ENCODE data around the gene SHH.

The SHH gene

DNA sequence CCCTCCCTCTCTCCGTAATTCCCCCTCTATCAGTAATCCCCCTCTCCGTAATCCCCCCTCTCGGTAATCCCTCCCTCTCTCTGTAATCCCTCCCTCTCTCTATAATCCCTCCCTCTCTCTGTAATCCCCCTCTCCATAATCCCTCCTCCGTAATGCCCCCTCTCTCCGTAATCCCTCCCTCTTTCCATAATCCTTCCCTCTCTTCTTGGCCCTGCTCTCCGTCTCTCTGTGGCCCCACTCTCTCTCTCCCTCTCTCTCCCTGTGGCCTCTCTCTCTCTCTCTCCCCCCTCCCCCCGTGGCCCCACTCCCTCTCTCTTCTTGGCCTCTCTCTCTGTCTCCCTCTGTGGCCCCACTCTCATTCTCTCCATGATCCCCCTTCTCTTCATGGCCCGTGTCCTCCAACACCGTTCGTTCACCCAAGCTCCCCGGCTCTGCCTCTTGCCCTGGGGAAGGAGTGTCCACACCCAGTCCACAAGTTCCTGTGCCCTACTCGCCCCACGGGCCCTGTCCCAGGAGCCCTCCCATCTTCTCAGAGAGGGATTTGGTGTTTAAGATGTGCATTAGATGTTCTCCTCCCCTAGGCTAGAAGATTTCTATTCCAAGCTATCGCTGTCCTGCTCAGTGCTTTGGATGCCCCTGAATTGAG, 19.8 kb downstream of the SHH start:
- no peak for DNase-seq (ENCODE audit: low spot score)

DNA sequence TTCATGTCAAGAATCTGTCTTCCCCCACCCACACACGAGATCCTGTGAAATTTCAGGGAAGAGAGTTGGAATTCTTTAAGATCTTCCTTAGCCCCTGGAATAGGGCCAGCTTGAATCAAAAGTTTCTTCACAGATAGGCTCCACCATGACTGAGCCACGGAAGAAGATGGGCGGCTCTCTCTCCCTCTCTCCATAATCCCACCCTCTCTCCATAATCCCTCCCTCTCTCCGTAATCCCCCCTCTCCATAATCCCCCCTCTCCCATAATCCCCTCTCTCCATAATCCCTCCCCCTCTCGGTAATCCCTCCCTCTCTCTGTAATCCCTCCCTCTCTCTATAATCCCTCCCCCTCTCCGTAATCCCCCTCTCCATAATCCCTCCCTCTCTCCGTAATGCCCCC, 20.4 kb downstream of the SHH start:
- DNase-seq (ENCODE audit: low spot score): no peak

- no peak for DNase-seq (ENCODE audit: low spot score)
Measured at GRCh38 chr7:155791214-155791737, 21.0 kb downstream of the SHH start.

DNA sequence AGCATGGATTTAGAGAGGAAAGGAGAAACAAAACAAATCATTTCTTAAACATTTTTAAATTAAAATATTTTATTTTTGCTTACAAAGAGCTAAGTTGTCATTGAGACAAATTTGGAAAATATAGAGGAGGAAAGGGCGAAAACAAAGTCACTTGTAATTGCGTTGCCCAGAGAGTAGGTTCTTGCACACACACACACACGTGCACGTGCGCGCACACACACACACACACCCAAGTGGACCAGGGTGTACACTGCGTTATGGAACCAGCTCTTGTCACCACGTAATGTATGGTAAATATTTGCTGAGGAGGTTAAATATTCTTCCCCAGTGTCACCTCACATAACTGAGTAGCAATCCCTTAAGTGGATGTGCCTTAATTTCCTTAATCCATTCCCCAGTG, 21.6 kb downstream of the SHH start:
- no peak for DNase-seq (ENCODE audit: low spot score)

GRCh38 chr7:155789001-155789725, 23.1 kb downstream of the SHH start:
- no peak for DNase-seq (ENCODE audit: low spot score)

GRCh38 chr7:155788616-155789000, 23.7 kb downstream of the SHH start:
- no peak for DNase-seq (ENCODE audit: low spot score)

- DNase-seq (ENCODE audit: low spot score): no peak
Measured at GRCh38 chr7:155787171-155787851, 25.0 kb downstream of the SHH start.

- no peak for DNase-seq (ENCODE audit: low spot score)
Measured at GRCh38 chr7:155786491-155786890, 25.8 kb downstream of the SHH start.

DNA sequence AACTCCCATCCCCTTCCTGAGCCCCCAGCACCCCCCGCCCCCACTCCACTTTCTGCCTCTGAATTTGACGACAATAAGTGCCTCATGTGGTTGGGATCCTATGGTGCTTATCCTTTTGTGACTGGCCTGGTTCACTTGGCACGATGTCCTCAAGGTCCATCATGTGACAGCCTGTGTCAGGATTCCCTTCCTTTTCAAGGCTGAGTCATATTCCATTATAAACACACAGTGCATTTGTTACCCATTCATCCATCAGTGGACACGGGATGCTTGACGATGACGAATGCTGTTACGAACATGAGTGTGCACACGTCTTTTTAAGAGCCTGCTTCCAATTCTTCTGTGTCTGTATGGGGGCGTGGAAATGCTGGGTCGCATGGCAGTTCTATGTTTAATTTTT, 26.7 kb downstream of the SHH start:
- DNase-seq (ENCODE audit: low spot score): no peak

DNA sequence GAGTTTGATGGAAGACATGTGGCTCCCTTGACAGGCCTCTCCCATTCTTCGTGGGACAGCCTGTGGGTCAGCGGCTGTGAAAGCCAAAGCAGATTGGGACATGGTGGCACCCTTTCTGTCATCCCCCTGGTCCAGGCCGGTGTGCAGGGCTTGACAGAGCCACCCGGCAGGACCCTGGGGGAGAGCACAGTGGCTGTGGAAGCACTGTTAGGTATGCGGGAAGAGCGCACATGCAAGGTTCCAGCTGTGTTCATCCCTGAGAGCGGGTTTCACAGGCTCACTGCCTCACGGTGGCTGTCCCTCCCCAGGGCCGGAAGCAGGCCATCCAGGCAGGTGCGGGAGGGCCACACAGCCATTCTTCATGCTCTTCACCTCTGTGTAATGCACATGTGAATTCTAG, 29.8 kb downstream of the SHH start:
- DNase-seq (ENCODE audit: low spot score): no peak

DNA sequence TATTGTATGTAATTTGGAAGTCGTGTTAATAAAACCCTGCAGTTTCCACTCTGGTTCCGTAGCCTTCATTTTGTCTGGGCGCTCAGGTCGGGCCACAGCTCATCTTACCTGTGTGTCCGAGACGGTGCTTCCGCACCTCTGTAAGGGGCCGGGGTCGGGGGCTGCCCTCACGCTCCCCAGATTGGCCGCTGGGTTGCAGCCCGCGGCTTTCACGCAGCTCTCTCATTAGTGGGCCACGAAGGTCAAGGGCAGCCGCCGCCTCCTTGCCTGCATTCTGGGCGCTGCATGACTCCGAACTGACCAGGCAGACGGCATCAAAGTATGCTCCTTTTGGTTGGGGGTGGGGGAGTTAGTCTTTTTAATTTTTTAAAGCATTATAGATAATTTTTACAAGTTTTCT, 30.8 kb downstream of the SHH start:
- DNase-seq (ENCODE audit: low spot score): no peak

- no peak for DNase-seq (ENCODE audit: low spot score)
Measured at GRCh38 chr7:155780884-155781283, 31.4 kb downstream of the SHH start.

DNA sequence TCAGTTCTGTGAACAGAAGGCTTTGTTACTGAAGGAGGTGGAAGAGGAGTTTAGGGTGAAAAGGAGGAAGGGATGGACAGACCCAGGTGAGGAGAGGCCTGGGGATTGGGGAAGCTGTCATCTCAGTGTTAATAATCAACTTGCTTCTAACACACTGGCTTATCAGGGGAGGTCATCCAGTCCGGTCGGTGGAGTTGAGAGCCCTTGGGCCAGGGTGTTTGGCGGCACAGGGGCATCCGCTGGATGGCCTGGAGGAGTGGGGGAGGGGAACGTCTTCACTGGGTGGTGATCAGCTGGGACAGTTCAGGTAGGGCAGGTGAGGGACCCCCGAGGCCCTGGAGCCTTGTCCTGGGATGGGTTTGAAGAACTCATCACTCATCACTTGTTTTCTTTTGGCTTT, 33.9 kb downstream of the SHH start:
- no peak for DNase-seq (ENCODE audit: low spot score)

DNA sequence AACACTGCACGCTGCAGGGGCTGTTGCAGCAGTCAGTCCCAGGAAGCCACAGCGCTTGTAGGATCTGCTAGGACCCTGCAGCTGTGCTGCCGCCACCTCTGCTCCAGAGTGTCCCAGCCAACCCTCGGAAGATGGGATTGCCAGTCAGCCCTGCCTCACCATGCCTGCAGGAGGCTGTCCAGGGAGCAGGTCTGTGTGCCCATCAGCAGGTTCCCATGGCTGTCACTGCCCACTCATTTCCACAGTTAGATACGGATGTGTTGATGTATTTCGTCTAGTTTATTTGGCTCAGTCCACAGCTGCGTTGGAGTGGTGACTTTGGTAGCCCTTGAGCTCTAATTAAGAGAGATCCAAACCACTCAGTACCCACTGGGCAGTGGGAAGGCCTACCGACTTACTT, 35.7 kb downstream of the SHH start:
- no peak for DNase-seq (ENCODE audit: low spot score)

- no peak for DNase-seq (ENCODE audit: low spot score)
Measured at GRCh38 chr7:155775691-155776090, 36.6 kb downstream of the SHH start.

GRCh38 chr7:155774947-155775346, 37.3 kb downstream of the SHH start:
- DNase-seq (ENCODE audit: low spot score): no peak

DNA sequence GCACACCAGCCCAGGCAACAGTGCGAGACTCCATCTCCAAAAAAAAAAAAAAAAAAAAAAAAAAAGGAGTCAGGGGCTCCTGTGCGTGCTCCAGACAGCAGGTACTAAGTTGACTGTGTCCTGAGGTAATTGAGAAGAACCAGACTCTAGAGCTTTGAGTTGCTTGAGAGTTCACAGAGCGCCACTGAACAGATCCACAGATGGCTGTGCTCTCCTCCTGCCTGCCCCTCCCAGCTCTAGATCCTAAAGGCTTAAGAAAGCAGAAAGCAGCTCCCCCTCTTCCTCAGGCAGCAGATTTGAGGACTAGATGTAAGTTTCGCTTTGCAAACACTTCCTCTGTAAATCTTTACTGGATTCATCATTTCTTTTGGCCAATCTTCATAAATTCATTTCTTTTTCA, 38.7 kb downstream of the SHH start:
- DNase-seq (ENCODE audit: low spot score): no peak

GRCh38 chr7:155770241-155770640, 42.0 kb downstream of the SHH start:
- no peak for DNase-seq (ENCODE audit: low spot score)

DNA sequence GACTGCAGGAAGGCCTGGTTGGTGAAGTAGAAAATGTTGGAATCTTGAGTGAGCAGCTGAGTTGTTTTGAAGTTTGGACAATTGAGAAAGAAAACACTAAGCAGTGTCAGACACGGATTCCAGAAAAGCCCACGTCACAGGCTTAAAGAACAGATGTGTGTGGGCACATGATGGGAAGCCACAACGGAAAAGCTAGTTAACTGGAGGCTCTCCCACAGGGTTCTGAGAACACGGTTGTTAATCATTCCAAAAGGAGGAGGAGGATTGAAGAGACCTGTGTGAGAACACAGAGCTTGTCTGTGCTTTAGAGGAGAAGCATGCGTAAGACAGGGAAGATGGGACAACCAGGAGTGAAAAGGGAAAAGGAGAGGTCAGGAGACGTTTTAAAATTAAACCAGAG, 42.6 kb downstream of the SHH start:
- no peak for DNase-seq (ENCODE audit: low spot score)

- DNase-seq (ENCODE audit: low spot score): no peak
Measured at GRCh38 chr7:155766966-155767916, 45.0 kb downstream of the SHH start.

GRCh38 chr7:155766386-155766785, 45.9 kb downstream of the SHH start:
- DNase-seq (ENCODE audit: low spot score): no peak

- DNase-seq (ENCODE audit: low spot score): no peak
Measured at GRCh38 chr7:155765458-155765857, 46.8 kb downstream of the SHH start.

Data from germinal center (tissue), 1 donor.